Measurements from ENCODE around the gene SLC6A20.
"Not testable (repeated sequence)": the region's sequence is repeated elsewhere in the genome, so short reads cannot be mapped to it uniquely, and the experiment has no call there.

SLC6A20 gene

DNA sequence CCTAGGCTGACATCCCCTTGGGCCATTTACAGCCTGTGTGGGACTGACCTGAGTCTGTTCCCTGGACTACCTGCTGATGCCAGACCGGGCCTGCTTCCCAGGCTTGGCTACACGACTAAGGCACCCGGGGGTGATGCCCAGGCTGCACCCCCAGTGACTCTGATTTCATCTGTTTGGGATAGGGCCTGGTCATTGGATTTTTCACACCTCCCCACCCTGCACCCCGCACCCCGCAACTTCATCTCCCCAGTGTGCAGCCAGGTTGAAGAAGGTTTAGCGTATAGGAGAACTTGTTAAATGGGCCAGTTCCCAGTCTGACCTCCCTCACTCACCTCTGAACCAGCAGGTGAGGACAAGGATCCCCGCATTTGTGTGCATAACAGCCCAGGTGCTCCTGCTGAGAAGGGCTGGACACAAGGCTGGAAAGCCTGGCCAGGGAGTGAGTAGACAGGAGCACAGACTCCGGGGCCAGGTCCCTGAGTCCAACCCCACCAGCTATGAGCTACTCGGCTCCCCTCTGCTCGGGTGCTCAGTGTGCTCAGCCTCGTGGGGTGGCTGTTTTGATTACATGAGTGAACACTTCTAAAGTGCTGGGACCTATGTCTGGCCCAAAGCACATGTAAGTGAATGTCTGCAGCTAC lies 18.5 kb downstream of the SLC6A20 start:
- no peak for DNase-seq

DNA sequence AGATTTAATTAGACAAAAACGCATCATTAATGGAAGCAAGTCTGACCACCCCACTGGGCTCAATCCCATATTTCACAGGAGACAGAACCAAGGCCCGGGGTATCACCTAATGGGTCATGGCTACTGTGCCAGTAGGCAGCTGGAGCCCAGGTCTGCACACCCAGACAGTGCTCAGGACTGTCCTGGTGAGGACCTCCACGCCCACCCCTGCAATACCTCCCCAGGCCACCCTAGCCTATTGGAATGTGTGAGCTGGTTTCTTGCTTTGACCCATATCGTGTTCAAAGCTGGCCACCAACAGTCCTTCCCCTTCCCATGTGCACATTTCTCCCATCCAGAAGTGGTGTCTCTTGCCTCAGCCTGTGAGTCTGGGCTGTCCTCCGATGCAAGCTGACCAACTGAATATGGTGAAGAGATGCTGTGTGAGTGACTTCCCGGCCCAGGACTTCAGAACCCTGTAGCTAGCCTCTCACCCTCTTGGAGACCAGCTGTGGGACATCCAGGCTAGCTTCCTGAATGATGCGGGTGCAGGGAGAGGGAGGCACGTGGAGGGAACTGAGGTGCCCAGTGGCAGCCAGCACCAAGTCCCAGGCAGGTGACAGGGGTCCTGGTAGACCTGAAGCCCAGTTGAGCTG lies 19.1 kb downstream of the SLC6A20 start:
- no peak for DNase-seq

DNA sequence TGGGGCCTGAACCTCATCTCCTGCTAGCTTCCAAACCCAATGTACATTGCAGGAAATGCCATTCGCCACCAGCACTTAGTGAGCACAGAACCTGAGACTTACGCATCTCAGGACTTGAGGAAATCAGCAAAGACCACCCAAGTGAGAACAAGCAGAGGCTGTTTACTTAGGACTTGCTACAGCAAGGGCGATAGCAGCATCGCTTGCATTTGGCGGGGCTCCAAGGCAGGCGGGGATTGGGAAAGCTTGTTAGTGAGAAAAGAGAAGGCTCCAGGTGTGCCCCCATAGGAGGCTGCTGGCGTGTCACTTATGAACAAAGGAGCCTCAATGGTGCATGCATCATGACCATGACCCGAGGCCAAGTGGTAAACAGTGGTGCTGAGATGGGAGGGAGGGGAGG lies 19.7 kb downstream of the SLC6A20 start:
- DNase-seq = no peak

- DNase-seq = no peak
Observed at GRCh38 chr3:45776301-45776595, 20.1 kb downstream of the SLC6A20 start.

- DNase-seq = no peak
Observed at GRCh38 chr3:45775571-45776300, 20.6 kb downstream of the SLC6A20 start.

DNA sequence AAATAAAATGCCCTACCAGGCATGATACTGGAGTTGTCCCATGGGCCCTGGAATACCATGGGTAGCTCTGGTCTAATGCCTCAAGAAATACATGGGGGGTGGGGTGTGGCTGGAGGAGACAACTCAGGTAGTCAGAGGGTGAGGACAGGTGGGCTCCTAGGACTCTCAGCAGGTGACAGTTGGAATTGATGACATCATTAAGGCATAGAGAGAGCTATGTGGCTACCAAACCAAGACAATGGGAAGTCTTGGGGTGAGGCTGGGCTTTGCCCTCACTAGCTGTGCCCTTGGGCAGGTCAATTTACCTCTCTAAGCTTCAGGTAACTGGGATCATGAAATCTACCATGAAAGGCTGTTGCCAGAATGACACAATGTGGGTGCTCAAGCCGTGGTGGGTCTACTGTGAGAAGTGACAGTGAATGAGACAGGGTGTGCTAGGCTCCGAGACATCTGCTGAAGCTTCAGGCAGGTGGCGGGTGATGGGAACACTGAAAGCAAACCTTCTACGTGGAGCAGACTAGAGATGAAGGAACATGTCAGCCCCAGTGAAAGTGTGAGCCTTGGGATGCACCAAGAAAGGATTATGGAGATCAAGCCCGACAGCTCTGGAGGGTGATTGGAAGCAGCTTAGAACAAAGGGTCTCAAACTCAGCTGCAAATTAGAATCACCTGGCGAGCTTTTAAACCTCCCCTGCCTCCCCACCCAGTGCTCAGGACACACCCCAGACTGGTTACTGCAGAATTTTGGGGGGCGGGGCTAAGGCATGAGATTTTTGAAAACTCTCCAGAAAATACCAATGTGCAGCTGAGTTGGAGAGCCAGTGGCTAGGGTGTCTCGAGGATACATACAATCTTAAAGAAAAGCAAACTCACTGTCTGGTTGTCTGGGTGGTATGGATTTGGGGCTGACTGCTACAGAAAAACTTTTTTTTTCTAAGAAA lies 21.5 kb downstream of the SLC6A20 start:
- DNase-seq = no peak

- DNase-seq = no peak
Observed at GRCh38 chr3:45773714-45774449, 22.5 kb downstream of the SLC6A20 start.

DNA sequence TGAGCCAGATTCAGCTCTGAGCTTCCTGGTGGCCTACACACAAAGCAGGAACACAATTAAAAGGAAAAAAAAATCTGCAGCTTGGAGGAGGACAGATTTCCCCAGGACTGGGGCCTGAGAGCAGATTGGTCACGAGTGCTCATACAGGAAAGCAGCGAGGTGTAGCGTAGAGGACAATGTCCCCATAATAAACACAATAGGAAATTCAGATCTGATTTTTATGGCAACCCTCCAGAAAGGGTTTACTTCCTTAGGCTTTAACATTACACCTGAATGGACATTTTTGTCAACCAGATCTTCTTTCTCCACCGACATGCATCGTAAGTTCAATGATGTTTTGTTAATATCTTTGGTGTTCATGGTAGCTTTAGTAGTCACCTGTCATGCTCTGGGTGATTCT lies 23.3 kb downstream of the SLC6A20 start:
- DNase-seq = no peak

- DNase-seq = no peak
Observed at GRCh38 chr3:45772341-45773035, 23.8 kb downstream of the SLC6A20 start.

- DNase-seq = no peak
Observed at GRCh38 chr3:45771831-45772230, 24.5 kb downstream of the SLC6A20 start.

- no peak for DNase-seq
Observed at GRCh38 chr3:45771166-45771775, 25.1 kb downstream of the SLC6A20 start.

DNA sequence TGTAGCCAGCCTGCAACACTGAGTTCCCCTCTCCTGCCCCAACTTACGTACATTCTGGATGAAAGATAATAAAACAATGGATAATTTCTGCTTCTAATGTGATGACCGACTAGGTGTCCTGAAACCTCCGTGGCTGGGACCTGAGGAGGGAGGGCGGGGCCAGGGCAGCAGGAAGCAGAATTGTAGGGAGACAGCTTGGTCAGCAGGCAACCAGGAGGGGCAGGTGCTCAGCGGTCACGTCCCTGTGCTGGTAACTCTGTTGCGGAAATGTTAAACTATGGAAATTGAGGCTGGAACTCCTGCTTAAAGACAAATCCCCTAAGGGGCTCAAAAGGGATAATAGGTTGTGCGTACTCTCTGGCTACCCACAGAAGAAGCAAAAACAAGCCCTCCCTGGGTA lies 30.4 kb downstream of the SLC6A20 start:
- DNase-seq = no peak

DNA sequence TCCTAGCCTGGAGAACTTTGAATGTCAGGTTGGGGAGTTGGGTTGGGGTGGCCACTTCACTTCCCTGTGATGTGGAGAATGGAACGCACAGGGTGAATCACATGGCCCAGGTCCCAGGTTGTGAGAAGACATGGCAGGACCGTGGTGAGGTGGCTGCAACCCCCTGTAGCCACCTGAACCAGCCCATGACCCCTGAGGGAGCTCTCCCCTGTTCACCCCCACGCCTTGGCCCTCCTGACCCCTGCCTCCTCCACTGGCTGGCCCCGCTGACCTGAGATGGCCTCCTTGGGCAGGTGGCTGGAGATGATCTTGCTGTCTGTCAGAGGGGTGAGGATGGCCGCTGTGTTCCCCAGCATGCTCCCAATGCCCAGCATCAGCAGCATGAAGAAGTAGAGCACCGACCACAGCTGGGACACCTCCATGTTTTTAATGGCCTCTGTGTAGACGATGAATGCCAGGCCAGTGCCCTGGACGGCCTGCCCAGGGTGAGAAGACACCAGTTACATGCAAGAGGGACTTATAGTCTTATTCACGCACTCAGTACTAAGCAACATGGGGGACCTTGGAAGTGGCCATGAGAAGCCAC lies 31.0 kb downstream of the SLC6A20 start:
- DNase-seq = no peak

GRCh38 chr3:45763303-45763675 lies 33.0 kb downstream of the SLC6A20 start:
- no peak for DNase-seq

- no peak for DNase-seq
Observed at GRCh38 chr3:45762647-45763302, 33.6 kb downstream of the SLC6A20 start.

- no peak for DNase-seq
Observed at GRCh38 chr3:45761831-45762230, 34.5 kb downstream of the SLC6A20 start.

GRCh38 chr3:45760878-45761711 lies 35.2 kb downstream of the SLC6A20 start:
- DNase-seq = no peak

DNA sequence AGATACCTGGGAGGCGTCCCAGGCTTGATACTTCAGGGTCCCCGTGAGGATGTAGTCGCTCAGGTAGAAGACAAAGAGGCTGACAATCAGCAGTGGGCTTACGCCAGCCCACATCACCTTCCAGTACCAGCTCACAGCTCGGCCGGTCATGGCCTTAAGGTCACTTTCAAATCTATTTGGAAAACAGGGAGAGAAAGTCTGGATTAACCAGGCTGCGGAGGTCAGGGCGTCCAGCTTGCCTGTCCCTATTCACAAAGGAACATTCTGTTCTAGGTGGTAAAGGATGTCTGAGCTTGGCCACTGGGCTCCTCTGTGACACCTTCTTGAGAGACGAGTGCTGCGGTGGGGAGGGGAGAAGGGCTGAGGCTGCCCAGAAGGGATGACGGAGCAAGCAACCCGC lies 36.5 kb downstream of the SLC6A20 start:
- no peak for DNase-seq

GRCh38 chr3:45758871-45759270 lies 37.5 kb downstream of the SLC6A20 start:
- no peak for DNase-seq

- DNase-seq = not testable (repeated sequence)
Observed at GRCh38 chr3:45757141-45757540, 39.2 kb downstream of the SLC6A20 start.

Measured in cerebellar nuclear complex (tissue), 1 donor.